ENCODE results near the gene TRPV4.

DNA sequence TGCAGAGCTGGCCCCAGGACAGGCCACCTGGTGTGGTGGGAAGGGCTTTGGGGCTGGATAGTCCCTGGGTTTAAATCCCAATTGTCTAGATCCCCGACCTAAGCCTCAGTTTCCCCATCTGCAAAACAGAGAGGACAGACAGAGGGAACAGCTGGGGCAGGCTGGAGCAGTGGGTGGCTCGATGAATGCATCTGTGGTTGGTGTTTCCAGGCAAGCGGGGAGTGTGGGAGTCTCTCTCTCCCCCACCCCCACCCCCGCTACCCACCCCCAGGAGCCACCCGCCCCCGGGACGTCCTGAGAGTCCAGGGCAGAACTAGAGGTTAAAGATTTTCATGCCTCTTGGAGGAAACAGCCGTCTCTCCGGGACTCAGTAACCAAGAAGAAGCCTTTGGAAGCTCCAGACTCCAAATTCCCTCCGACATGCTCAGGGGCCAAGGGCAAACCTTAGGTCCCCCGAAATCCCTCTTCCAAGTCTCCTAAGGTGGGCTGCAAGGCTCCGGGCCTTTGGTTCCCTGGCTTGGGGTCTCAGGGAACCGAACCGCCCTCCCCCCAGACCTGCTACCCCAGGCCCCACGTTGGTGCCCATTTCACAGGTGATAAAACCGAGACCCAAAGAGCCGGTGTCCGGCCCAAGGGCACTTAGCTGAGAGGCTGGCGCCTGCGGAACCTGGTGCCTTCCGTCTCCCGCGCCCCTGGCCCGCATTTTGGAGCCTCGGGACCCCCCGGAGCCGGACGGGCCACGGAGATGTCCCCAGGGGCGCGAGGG lies 474 bp downstream of the TRPV4 start:
- TF ChIP-seq POLR2A (IDR thresholded peaks at IDR 0.05): no peak
- TF ChIP-seq, protein P1, sequence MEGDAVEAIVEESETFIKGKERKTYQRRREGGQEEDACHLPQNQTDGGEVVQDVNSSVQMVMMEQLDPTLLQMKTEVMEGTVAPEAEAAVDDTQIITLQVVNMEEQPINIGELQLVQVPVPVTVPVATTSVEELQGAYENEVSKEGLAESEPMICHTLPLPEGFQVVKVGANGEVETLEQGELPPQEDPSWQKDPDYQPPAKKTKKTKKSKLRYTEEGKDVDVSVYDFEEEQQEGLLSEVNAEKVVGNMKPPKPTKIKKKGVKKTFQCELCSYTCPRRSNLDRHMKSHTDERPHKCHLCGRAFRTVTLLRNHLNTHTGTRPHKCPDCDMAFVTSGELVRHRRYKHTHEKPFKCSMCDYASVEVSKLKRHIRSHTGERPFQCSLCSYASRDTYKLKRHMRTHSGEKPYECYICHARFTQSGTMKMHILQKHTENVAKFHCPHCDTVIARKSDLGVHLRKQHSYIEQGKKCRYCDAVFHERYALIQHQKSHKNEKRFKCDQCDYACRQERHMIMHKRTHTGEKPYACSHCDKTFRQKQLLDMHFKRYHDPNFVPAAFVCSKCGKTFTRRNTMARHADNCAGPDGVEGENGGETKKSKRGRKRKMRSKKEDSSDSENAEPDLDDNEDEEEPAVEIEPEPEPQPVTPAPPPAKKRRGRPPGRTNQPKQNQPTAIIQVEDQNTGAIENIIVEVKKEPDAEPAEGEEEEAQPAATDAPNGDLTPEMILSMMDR (IDR thresholded peaks at IDR 0.05): no peak

Measured in esophagus squamous epithelium (tissue), 4 donors.